Left ventricle myocardium inferior (tissue), 1 donor: ENCODE measurements around the gene TM9SF2. TPM values are rescaled to one million over a fixed set of nuclear protein-coding genes. Genes with fewer than 3 reads are reported as not detected.
"Not testable (repeated sequence)": the region's sequence is repeated elsewhere in the genome, so short reads cannot be mapped to it uniquely, and the experiment has no call there.

Source experiments
- DNase-seq: peaks from one replicate; pipeline ENCODE4 v3.0.0-alpha.2; 2020
- H3K27ac ChIP-seq: fragments of 200-600 bp; replicated peaks from 2 replicates; pipeline ENCODE4 v1.8.0; 2021
- H3K27me3 ChIP-seq: fragments of 200-600 bp; 2 replicates; pipeline ENCODE4 v1.8.0; 2021; ENCODE audit warnings: low read depth
- H3K36me3 ChIP-seq: fragments of 200-600 bp; 2 replicates; pipeline ENCODE4 v1.8.0; 2021
- H3K4me1 ChIP-seq: fragments of 200-600 bp; 2 replicates; pipeline ENCODE4 v1.8.0; 2021
- H3K4me3 ChIP-seq: fragments of 200-600 bp; 2 replicates; pipeline ENCODE4 v1.8.0; 2021; ENCODE audit warnings: mild to moderate bottlenecking, moderate library complexity
- H3K9me3 ChIP-seq: fragments of 200-600 bp; replicated peaks from 2 replicates; pipeline ENCODE4 v1.8.0; 2021
- intact Hi-C: fragments of 100-400 bp; cut with micrococcal nuclease; formaldehyde crosslinking; loops from one replicate; pipeline ENCODE4 v1.11.0; 2022
- total RNA-seq: library from RNA; stranded (reverse); fragmentation: NEBNext Ultra II Directional; extraction: Animal tissue kit (Norgen Biotek cat#: 25700); gene quantifications from one replicate; pipeline ENCODE4 v1.2.1, GENCODE V29; 2021
- TF ChIP-seq, protein P1 (sequence below): fragments of 200-600 bp; IDR thresholded peaks from 2 replicates; pipeline ENCODE4 v1.8.0; 2021; ENCODE audit warnings: antibody characterized with exemption, mild to moderate bottlenecking, borderline replicate concordance
- donor health status: DM: no; HTN: yes; CAD: no; lungs with severe emphysema.

TM9SF2 gene
- total RNA-seq, 1 donor from 2014 or later: 55.1 TPM

DNA sequence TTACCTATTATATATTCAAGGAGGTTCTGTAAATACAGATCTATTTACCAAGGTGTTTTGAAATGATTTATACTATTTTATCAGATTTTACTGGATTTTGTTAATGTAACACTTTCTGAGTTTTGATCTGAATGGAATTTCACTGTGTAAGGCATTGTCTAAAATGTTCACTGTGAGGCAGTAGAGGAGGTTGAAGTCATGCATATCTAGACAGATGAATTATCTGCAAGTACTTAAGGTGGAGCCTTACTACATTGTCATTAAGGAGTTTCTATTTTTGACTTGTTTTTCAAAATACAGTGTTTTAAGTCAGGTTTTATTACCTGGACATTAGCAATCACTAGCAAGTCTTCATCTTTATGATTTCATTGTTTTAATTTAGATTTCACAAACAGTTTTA lies 62.1 kb downstream of the TM9SF2 start:
- TF ChIP-seq, protein P1, sequence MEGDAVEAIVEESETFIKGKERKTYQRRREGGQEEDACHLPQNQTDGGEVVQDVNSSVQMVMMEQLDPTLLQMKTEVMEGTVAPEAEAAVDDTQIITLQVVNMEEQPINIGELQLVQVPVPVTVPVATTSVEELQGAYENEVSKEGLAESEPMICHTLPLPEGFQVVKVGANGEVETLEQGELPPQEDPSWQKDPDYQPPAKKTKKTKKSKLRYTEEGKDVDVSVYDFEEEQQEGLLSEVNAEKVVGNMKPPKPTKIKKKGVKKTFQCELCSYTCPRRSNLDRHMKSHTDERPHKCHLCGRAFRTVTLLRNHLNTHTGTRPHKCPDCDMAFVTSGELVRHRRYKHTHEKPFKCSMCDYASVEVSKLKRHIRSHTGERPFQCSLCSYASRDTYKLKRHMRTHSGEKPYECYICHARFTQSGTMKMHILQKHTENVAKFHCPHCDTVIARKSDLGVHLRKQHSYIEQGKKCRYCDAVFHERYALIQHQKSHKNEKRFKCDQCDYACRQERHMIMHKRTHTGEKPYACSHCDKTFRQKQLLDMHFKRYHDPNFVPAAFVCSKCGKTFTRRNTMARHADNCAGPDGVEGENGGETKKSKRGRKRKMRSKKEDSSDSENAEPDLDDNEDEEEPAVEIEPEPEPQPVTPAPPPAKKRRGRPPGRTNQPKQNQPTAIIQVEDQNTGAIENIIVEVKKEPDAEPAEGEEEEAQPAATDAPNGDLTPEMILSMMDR: no peak
- Histone ChIP-seq H3K4me1 (no peaks in the 10 kb centered on the region), H3K4me3 (no peak overlapping the region), H3K36me3 (peaks cover 55% of the 10 kb centered on the region), H3K27ac (no peak overlapping the region), H3K9me3 (no peaks in the 10 kb centered on the region), H3K27me3 (no peaks in the 10 kb centered on the region)
- no peak for DNase-seq
- intact Hi-C loops: no loop called here

DNA sequence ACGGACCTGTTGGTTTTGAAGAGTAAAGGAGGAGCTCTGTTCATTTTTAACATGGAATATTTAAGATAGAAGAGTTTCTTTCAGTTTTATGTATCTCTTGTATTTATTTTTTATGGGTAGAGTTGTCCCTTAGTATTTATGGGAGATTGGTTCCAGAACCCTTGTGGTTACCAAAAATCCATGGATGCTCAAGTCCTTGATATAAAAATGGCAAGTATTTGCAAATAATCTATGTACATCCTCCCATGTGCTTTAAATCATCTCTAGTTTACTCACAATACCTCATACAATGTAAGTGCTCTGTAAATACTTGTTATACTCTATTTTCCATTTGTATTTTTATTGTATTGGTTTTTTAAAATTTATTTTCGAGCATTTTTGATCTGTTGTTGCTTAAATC lies 63.1 kb downstream of the TM9SF2 start:
- H3K4me3 ChIP-seq: no peak overlapping the region
- intact Hi-C loops: no loop called here
- no peaks in the 10 kb centered on the region for H3K27me3 ChIP-seq
- DNase-seq: no peak
- TF ChIP-seq, protein P1: no peak
- H3K9me3 ChIP-seq: peaks cover 8% of the 10 kb centered on the region
- no peaks in the 10 kb centered on the region for H3K4me1 ChIP-seq
- H3K27ac ChIP-seq: no peak overlapping the region
- peaks cover 45% of the 10 kb centered on the region for H3K36me3 ChIP-seq

DNA sequence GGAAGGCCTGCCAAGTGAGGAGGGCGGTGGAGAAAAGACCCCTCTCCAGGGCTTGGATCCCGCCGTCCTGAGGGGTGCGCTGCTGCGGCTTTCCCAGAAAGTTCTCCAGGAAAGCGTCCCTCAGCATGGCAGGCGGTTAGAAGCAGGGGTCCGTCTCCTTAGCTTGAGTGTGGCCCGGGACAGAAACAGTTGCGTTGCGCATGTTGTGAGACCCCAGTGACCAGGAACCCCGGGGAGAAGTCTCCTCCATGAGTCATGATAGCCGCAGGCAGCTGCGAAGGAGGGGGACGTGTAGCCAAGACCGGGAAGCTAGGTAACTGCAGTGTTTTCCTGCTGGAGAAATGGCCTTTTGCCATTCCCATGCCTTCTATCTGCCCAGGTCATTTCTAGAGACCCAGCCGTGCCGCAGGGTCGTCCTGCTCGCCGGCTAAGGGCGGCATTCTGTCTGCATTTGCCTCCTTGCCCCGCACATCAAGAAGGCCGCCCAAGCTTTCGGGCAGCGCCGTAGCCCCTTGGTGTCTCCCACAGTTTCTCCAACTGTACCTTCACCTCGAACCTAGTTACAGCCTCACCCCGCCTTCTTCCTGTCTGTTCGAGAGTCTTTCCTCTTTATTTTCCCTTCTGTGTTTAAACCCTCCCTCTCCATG lies 64.3 kb downstream of the TM9SF2 start:
- Histone ChIP-seq H3K4me1 (no peaks in the 10 kb centered on the region), H3K27me3 (no peaks in the 10 kb centered on the region), H3K4me3 (no peak overlapping the region), H3K36me3 (peaks cover 33% of the 10 kb centered on the region), H3K9me3 (peaks cover 9% of the 10 kb centered on the region), H3K27ac (no peak overlapping the region)
- no peak for DNase-seq
- TF ChIP-seq, protein P1: no peak
- intact Hi-C loops: no loop called here

DNA sequence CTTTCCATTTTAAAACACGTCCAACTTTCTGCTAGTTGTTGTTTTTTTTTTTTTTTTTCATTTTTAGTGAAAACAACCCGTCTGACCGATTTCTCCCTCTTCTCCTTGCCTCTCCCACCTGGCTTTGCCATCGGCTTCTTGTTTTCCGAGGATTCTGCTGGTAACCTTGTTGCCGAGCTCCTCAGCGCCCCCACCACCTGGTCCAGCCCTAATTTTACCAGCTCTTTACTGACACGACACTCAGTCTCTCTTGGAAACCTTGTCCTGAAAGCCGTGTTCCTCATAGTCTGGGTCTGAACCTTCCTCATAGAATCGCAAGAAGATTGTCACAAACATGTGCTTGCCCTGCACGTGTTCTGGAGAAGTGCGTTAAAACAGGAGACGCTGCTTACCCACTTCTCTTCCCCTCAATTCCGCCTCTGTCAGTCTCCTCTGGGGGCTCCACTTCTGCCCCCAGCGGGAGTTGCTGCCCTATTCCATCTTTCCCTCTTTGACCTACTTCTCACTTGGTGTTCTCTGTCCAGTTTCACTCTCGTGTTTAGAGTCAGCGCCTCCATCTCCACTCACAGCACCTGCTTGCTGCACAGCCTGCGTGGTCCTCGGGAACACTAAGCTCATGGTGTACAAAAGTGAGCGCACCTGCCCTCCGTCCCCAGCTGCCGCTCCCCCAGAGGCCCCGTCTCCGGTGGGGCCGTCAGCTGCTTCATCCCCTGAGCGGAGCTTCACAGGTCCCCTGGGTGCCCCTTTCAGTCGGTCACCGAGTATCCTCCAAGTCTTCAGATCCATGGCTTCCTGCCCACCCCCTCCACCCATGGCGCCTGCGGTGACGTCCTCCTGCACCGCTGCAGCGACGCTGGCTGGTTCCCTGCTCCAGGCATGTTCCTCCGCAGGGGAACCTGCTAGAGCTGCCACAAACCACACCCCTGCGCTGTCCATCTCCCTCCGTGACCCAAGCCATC lies 65.1 kb downstream of the TM9SF2 start:
- Histone ChIP-seq H3K27ac (no peak overlapping the region), H3K4me1 (no peaks in the 10 kb centered on the region), H3K27me3 (no peaks in the 10 kb centered on the region), H3K9me3 (peaks cover 9% of the 10 kb centered on the region), H3K36me3 (peaks cover 25% of the 10 kb centered on the region), H3K4me3 (no peak overlapping the region)
- DNase-seq: no peak
- intact Hi-C loops: no loop called here
- TF ChIP-seq, protein P1: no peak

DNA sequence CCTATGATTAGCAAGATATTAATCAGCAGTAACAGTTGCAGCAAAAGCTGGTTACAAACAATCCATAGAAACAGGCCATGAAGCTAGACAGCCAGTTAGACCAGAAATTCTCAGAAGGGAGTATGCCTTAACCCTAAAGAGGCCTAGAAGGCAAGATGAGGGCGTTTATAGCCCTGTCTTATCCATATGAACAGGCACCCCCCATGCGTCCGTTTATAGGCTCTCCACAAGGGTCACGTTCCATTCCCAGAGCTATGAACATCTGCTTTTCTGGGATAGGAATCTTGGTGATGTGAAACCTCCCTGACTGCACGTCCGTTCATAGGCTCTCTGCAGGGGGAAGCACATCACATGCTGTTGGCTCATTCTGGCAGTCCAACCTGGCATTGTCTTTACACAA lies 67.6 kb downstream of the TM9SF2 start:
- H3K27me3 ChIP-seq, H3K4me1 ChIP-seq, intact Hi-C loops, H3K9me3 ChIP-seq, DNase-seq, H3K27ac ChIP-seq, H3K4me3 ChIP-seq: not testable (repeated sequence)
- peaks cover 11% of the 10 kb centered on the region for H3K36me3 ChIP-seq

DNA sequence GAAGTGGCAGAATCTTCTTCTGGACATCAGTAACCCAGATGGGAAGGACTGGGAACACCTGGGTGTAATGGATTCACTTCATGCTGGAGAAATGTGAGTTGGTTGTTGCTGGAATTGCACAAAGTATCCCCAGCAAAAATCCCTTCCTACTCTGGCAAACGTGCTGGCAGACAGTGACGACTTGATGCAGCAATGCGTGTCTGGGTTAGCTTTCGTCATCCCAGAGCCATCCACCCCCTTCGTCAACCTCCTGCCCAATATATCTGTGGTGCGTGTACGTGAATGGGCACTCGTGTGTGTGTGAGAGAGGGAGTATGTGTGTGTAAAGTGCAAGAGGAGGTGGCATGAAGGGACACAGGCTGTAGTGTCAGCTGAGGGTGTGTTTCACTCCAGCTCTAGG lies 70.9 kb downstream of the TM9SF2 start:
- H3K4me3 ChIP-seq: no peak overlapping the region
- H3K27ac ChIP-seq: no peak overlapping the region
- peaks cover 17% of the 10 kb centered on the region for H3K27me3 ChIP-seq
- intact Hi-C loops: no loop called here
- TF ChIP-seq, protein P1: no peak
- no peaks in the 10 kb centered on the region for H3K36me3 ChIP-seq
- peaks cover 9% of the 10 kb centered on the region for H3K9me3 ChIP-seq
- no peaks in the 10 kb centered on the region for H3K4me1 ChIP-seq
- no peak for DNase-seq
